Measurements from ENCODE around the gene CACNA2D3.
A peak's percentile ranks its signal among the peaks of the same experiment; 100 is the strongest.

CACNA2D3 gene

DNA sequence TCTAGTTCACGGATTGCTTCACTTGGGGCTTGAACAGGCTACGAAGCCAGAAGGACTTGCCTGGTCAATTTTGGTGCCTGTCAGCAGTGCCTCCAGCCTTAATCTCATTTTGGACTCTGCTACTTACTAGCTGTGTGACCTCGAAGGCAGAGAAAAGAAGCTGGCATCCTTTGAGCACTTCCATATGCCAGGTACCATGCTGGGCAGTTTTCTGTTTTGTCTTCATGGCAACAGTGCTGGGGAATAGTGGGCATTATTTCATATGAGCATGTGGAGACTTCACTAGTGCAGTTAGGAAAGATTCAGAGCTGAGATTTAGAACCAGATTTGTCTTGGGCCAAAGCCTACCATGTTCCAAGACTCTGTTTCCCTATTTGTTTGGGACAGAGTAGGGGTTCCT, 713.3 kb downstream of the CACNA2D3 start:
- Histone ChIP-seq H3K9me3 (ENCODE audit: low read depth, low read length) (no peaks in the 10 kb centered on the region), H3K4me3 (no peak overlapping the region), H3K27ac (no peak overlapping the region), H3K36me3 (ENCODE audit: insufficient read depth, low read length) (no peaks in the 10 kb centered on the region), H3K9ac (ENCODE audit: insufficient read length) (no peak overlapping the region)
- no peak for DNase-seq (ENCODE audit: low read depth, low spot score)
- no peak for TF ChIP-seq POLR2AphosphoS5 (IDR thresholded peaks at IDR 0.05; ENCODE audit: borderline replicate concordance, low read depth, low read length)
- no peak for TF ChIP-seq FOXP2 (optimal IDR thresholded peaks at IDR 0.05; ENCODE audit: control extremely low read depth, extremely low read length, insufficient read depth)
- no peak for TF ChIP-seq EZH2 (IDR thresholded peaks at IDR 0.05)

DNA sequence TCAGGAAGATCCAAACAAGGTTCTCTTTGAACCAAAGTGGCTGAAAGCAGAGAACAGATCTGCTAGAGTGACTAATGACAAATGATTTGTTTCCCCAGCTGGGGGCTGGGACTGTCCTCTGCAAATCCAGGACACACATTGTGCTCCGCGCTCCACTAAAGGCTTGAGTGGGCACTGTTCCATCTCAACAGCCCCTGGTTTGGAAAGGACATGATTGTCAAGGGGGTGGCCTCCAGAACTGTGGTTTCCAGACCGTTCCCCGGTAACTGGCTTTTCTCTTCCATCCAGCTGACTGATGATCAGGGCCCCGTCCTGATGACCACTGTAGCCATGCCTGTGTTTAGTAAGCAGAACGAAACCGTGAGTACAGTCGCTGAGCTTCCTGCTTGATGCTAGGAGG, 714.5 kb downstream of the CACNA2D3 start:
- no peak overlapping the region for H3K27ac ChIP-seq
- no peak for DNase-seq (ENCODE audit: low read depth, low spot score)
- no peaks in the 10 kb centered on the region for H3K9me3 ChIP-seq (ENCODE audit: low read depth, low read length)
- no peak overlapping the region for H3K9ac ChIP-seq (ENCODE audit: insufficient read length)
- no peak for TF ChIP-seq FOXP2 (optimal IDR thresholded peaks at IDR 0.05; ENCODE audit: control extremely low read depth, extremely low read length, insufficient read depth)
- no peak for TF ChIP-seq POLR2AphosphoS5 (IDR thresholded peaks at IDR 0.05; ENCODE audit: borderline replicate concordance, low read depth, low read length)
- TF ChIP-seq EZH2 (IDR thresholded peaks at IDR 0.05) = no peak
- no peak overlapping the region for H3K4me3 ChIP-seq
- no peaks in the 10 kb centered on the region for H3K36me3 ChIP-seq (ENCODE audit: insufficient read depth, low read length)

DNA sequence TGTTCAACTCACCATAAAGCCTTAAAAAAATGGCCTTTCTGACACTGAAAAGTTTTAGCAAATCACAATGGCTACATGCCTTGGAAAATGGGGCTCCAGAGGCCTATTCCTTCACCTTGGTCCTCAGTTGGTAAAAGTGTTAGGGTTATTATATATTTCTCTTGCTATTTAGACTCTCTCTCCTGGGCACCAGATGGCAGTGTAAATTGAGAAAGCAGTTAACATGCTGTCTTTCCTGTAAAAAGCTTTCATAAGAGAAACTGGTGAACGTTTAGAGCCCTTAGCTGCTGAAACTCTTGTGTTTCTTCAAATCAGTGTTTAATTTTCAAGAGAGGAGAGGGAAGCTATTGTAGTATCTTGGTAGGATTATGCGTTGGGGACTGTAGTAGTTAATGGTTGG, 715.6 kb downstream of the CACNA2D3 start:
- no peak for DNase-seq (ENCODE audit: low read depth, low spot score)
- Histone ChIP-seq H3K27ac (no peak overlapping the region), H3K9ac (ENCODE audit: insufficient read length) (no peak overlapping the region), H3K36me3 (ENCODE audit: insufficient read depth, low read length) (no peaks in the 10 kb centered on the region), H3K4me3 (no peak overlapping the region), H3K9me3 (ENCODE audit: low read depth, low read length) (no peaks in the 10 kb centered on the region)
- TF ChIP-seq EZH2 (IDR thresholded peaks at IDR 0.05) (no peak), POLR2AphosphoS5 (IDR thresholded peaks at IDR 0.05; ENCODE audit: borderline replicate concordance, low read depth, low read length) (no peak), FOXP2 (optimal IDR thresholded peaks at IDR 0.05; ENCODE audit: control extremely low read depth, extremely low read length, insufficient read depth) (no peak)

DNA sequence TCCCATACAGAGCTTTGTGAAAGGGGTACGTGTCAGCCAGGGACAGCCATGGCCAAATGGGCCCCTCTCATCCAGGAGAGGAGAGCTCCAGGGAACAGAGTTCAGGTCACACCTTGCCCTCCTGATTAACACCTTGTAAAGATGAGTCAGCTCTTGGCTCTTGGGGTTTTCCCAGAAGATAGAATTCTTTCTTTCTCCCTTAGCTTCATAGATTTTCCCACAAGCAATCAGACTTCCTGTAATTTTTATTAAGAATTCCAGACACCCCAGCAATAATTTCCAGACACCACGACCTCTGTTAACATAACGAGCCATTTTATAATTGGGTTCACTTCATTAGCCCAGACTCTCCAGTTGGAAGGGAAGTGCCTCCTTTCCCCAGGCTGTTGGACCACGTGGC, 719.1 kb downstream of the CACNA2D3 start:
- no peak overlapping the region for H3K4me3 ChIP-seq
- no peak overlapping the region for H3K27ac ChIP-seq
- H3K9ac ChIP-seq (ENCODE audit: insufficient read length) = no peak overlapping the region
- no peak for DNase-seq (ENCODE audit: low read depth, low spot score)
- TF ChIP-seq EZH2 (IDR thresholded peaks at IDR 0.05) = no peak
- no peak for TF ChIP-seq FOXP2 (optimal IDR thresholded peaks at IDR 0.05; ENCODE audit: control extremely low read depth, extremely low read length, insufficient read depth)
- TF ChIP-seq POLR2AphosphoS5 (IDR thresholded peaks at IDR 0.05; ENCODE audit: borderline replicate concordance, low read depth, low read length) = no peak
- H3K9me3 ChIP-seq (ENCODE audit: low read depth, low read length) = no peaks in the 10 kb centered on the region
- H3K36me3 ChIP-seq (ENCODE audit: insufficient read depth, low read length) = no peaks in the 10 kb centered on the region

- Histone ChIP-seq H3K4me3 (no peak overlapping the region), H3K27ac (no peak overlapping the region), H3K9ac (ENCODE audit: insufficient read length) (no peak overlapping the region), H3K36me3 (ENCODE audit: insufficient read depth, low read length) (no peaks in the 10 kb centered on the region), H3K9me3 (ENCODE audit: low read depth, low read length) (no peaks in the 10 kb centered on the region)
- no peak for TF ChIP-seq POLR2AphosphoS5 (IDR thresholded peaks at IDR 0.05; ENCODE audit: borderline replicate concordance, low read depth, low read length)
- no peak for TF ChIP-seq EZH2 (IDR thresholded peaks at IDR 0.05)
- no peak for TF ChIP-seq FOXP2 (optimal IDR thresholded peaks at IDR 0.05; ENCODE audit: control extremely low read depth, extremely low read length, insufficient read depth)
- DNase-seq (ENCODE audit: low read depth, low spot score) = no peak
These were observed 721.0 kb downstream of the CACNA2D3 start for GRCh38 chr3:54843352-54843751.

DNA sequence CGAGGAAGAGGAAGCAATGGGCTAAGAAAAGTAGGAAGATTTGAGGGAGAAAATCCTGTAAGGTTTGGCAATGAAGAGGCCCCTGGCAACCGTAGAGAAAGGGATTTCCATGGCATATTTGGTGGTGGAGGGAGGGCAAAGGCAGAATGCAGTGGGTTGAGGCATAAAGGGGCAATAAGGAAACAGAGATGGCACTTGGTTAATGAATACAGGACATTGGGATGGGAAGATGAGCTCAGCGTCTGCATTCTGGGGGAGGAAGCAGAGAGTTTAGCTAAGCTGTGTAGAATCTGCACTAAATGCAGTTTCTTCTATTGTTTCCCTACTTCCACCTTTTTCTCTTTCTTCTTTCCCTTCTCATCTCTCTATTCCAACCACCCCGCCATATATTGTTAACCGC, 721.9 kb downstream of the CACNA2D3 start:
- DNase-seq (ENCODE audit: low read depth, low spot score) = no peak
- H3K4me3 ChIP-seq = no peak overlapping the region
- no peak overlapping the region for H3K9ac ChIP-seq (ENCODE audit: insufficient read length)
- TF ChIP-seq EZH2 (IDR thresholded peaks at IDR 0.05) (no peak), FOXP2 (optimal IDR thresholded peaks at IDR 0.05; ENCODE audit: control extremely low read depth, extremely low read length, insufficient read depth) (no peak), POLR2AphosphoS5 (IDR thresholded peaks at IDR 0.05; ENCODE audit: borderline replicate concordance, low read depth, low read length) (no peak)
- no peaks in the 10 kb centered on the region for H3K36me3 ChIP-seq (ENCODE audit: insufficient read depth, low read length)
- H3K9me3 ChIP-seq (ENCODE audit: low read depth, low read length) = no peaks in the 10 kb centered on the region
- H3K27ac ChIP-seq = no peak overlapping the region

DNA sequence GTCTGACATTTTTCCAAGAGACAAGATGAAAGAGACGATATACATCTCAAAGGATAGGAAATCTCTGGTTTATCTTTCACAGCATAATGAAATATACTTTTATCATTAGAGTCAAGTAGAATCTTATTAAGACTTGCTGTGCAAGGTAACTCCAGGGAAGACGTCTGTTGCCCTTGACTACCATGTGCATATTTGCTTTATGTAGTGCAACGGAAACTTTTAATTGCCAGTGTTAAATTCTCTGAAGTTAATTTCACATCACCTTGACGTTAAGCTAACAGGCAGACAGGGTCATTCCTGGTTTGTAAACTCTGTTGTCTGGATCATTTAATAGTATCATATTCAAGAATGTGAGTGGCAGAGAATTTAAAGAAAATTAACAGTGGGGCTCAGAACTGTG, 722.7 kb downstream of the CACNA2D3 start:
- no peak overlapping the region for H3K27ac ChIP-seq
- no peak overlapping the region for H3K9ac ChIP-seq (ENCODE audit: insufficient read length)
- DNase-seq (ENCODE audit: low read depth, low spot score) = no peak
- no peak for TF ChIP-seq POLR2AphosphoS5 (IDR thresholded peaks at IDR 0.05; ENCODE audit: borderline replicate concordance, low read depth, low read length)
- no peak for TF ChIP-seq FOXP2 (optimal IDR thresholded peaks at IDR 0.05; ENCODE audit: control extremely low read depth, extremely low read length, insufficient read depth)
- TF ChIP-seq EZH2 (IDR thresholded peaks at IDR 0.05) = no peak
- H3K9me3 ChIP-seq (ENCODE audit: low read depth, low read length) = no peaks in the 10 kb centered on the region
- no peaks in the 10 kb centered on the region for H3K36me3 ChIP-seq (ENCODE audit: insufficient read depth, low read length)
- no peak overlapping the region for H3K4me3 ChIP-seq

DNA sequence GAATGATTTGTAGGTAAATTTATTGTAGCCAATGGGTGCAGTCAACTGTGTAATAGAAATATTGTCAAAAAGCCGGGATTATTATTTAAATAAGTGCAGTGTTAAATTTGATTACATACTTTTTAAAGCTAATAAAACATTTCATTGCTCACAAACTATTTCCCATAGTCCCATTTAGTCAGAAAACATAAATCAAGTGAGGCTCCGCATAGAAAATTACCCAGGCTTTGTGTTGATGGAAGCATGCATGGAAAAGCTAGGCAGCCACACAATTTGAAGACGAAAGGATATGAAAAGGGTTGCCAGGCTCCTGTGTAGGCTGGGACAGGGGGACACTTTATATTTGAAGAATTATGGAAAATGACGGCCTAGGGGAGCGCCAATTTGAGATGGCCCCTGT, 723.2 kb downstream of the CACNA2D3 start:
- Histone ChIP-seq H3K27ac (no peak overlapping the region), H3K36me3 (ENCODE audit: insufficient read depth, low read length) (no peaks in the 10 kb centered on the region), H3K9me3 (ENCODE audit: low read depth, low read length) (no peaks in the 10 kb centered on the region), H3K4me3 (peak overlapping the region; percentile 34; the same call in 1 of the 2 replicates), H3K9ac (ENCODE audit: insufficient read length) (no peak overlapping the region)
- no peak for DNase-seq (ENCODE audit: low read depth, low spot score)
- TF ChIP-seq FOXP2 (optimal IDR thresholded peaks at IDR 0.05; ENCODE audit: control extremely low read depth, extremely low read length, insufficient read depth) (no peak), EZH2 (IDR thresholded peaks at IDR 0.05) (no peak), POLR2AphosphoS5 (IDR thresholded peaks at IDR 0.05; ENCODE audit: borderline replicate concordance, low read depth, low read length) (no peak)

DNA sequence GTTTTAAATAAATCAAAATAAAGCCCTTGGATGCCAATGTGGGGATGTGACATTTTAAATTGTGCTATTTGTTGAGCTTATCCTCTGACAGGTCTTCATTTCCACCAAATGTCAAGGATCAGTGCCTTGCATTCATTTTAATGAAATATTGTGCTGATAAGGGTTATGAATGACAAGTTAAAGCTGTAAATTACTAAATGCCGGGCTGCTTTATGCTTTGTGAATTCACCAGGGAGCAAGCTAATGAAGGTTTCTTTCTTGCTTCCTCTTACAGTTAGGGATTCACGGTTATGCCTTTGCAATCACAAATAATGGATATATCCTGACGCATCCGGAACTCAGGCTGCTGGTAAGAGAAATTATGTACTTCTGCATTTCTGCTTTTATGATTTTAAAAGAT, 723.8 kb downstream of the CACNA2D3 start:
- no peak for DNase-seq (ENCODE audit: low read depth, low spot score)
- Histone ChIP-seq H3K27ac (no peak overlapping the region), H3K9ac (ENCODE audit: insufficient read length) (no peak overlapping the region), H3K36me3 (ENCODE audit: insufficient read depth, low read length) (no peaks in the 10 kb centered on the region), H3K9me3 (ENCODE audit: low read depth, low read length) (no peaks in the 10 kb centered on the region), H3K4me3 (no peak overlapping the region)
- TF ChIP-seq POLR2AphosphoS5 (IDR thresholded peaks at IDR 0.05; ENCODE audit: borderline replicate concordance, low read depth, low read length) (no peak), FOXP2 (optimal IDR thresholded peaks at IDR 0.05; ENCODE audit: control extremely low read depth, extremely low read length, insufficient read depth) (no peak), EZH2 (IDR thresholded peaks at IDR 0.05) (no peak)
